ENCODE measurements around the gene MAP1LC3B.

MAP1LC3B gene

GRCh38 chr16:87417528-87417910 is 25.4 kb downstream of the MAP1LC3B start:
- no peak for TF ChIP-seq CTCF (IDR thresholded peaks at IDR 0.05; ENCODE audit: low read depth, low read length)
- Histone ChIP-seq H3K27ac (no peak overlapping the region), H3K27me3 (ENCODE audit: insufficient read depth, low read depth, severe bottlenecking) (no peaks in the 10 kb centered on the region), H3K4me3 (ENCODE audit: low read depth, low read length) (no peak overlapping the region), H3K36me3 (peaks cover 10% of the 10 kb centered on the region; the same call in 1 of the 2 replicates), H3K9me3 (ENCODE audit: severe bottlenecking) (no peaks in the 10 kb centered on the region)
- no peak for DNase-seq

- no peak overlapping the region for H3K27ac ChIP-seq
- no peak for DNase-seq
- peaks cover 10% of the 10 kb centered on the region; the same call in 1 of the 2 replicates for H3K36me3 ChIP-seq
- H3K4me3 ChIP-seq (ENCODE audit: low read depth, low read length) = no peak overlapping the region
- no peaks in the 10 kb centered on the region for H3K9me3 ChIP-seq (ENCODE audit: severe bottlenecking)
- TF ChIP-seq CTCF (IDR thresholded peaks at IDR 0.05; ENCODE audit: low read depth, low read length) = no peak
- no peaks in the 10 kb centered on the region for H3K27me3 ChIP-seq (ENCODE audit: insufficient read depth, low read depth, severe bottlenecking)
Measured at GRCh38 chr16:87418216-87418615, 26.1 kb downstream of the MAP1LC3B start.

- peaks cover 13% of the 10 kb centered on the region; the same call in 1 of the 2 replicates for H3K36me3 ChIP-seq
- H3K27me3 ChIP-seq (ENCODE audit: insufficient read depth, low read depth, severe bottlenecking) = no peaks in the 10 kb centered on the region
- H3K9me3 ChIP-seq (ENCODE audit: severe bottlenecking) = no peaks in the 10 kb centered on the region
- H3K27ac ChIP-seq = no peak overlapping the region
- H3K4me3 ChIP-seq (ENCODE audit: low read depth, low read length) = no peak overlapping the region
- TF ChIP-seq CTCF (IDR thresholded peaks at IDR 0.05; ENCODE audit: low read depth, low read length) = no peak
- DNase-seq = no peak
Measured at GRCh38 chr16:87418644-87419043, 26.5 kb downstream of the MAP1LC3B start.

- no peaks in the 10 kb centered on the region for H3K9me3 ChIP-seq (ENCODE audit: severe bottlenecking)
- H3K27me3 ChIP-seq (ENCODE audit: insufficient read depth, low read depth, severe bottlenecking) = no peaks in the 10 kb centered on the region
- H3K36me3 ChIP-seq = peaks cover 15% of the 10 kb centered on the region; the same call in 1 of the 2 replicates
- no peak for DNase-seq
- H3K4me3 ChIP-seq (ENCODE audit: low read depth, low read length) = no peak overlapping the region
- H3K27ac ChIP-seq = no peak overlapping the region
- 0 out of 2 replicates have a peak, but pooled peaks have one; percentile 3 for TF ChIP-seq CTCF (IDR thresholded peaks at IDR 0.05; ENCODE audit: low read depth, low read length)
Measured at GRCh38 chr16:87420026-87421002, 28.2 kb downstream of the MAP1LC3B start.

GRCh38 chr16:87421003-87421912 is 29.1 kb downstream of the MAP1LC3B start:
- H3K9me3 ChIP-seq (ENCODE audit: severe bottlenecking) = no peaks in the 10 kb centered on the region
- no peak overlapping the region for H3K27ac ChIP-seq
- peaks cover 11% of the 10 kb centered on the region; the same call in 1 of the 2 replicates for H3K36me3 ChIP-seq
- DNase-seq = no peak
- no peaks in the 10 kb centered on the region for H3K27me3 ChIP-seq (ENCODE audit: insufficient read depth, low read depth, severe bottlenecking)
- TF ChIP-seq CTCF (IDR thresholded peaks at IDR 0.05; ENCODE audit: low read depth, low read length) = no peak
- H3K4me3 ChIP-seq (ENCODE audit: low read depth, low read length) = no peak overlapping the region
